ENCODE measurements around the gene C10orf120.

The C10orf120 gene

DNA sequence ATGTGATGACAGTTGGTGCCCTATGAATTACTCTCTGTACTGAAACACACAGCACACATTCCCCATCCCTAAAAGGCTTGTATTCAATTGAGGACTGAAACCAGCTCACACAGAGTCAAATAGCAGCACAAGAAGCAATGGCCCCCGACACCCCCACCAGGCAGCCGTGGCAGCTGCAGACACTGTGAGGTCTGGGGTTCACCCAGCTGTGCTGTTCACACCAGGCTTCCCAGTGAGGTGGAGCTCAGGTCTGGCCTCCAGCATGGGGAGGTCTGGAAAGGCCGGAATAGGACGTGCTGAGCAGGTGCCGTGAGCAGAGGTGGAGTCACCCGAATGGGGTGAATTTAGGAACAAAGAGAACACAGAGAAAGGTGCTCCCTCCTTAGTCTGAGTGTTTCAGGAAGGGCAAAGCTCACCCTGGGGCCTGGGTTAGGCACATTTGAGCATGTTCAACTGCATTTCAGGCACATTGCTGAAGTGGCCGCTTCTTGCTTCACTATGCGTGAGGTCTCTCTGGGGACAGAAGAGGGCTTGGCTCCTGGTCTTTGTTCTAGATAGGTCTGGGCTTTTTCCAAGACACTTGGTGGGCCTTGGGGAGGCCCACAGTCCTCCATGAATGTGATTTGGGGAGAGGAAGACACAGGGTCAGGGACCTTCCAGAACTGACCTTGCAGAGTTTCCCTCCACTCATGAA, 41.1 kb downstream of the C10orf120 start:
- no peak for DNase-seq

DNA sequence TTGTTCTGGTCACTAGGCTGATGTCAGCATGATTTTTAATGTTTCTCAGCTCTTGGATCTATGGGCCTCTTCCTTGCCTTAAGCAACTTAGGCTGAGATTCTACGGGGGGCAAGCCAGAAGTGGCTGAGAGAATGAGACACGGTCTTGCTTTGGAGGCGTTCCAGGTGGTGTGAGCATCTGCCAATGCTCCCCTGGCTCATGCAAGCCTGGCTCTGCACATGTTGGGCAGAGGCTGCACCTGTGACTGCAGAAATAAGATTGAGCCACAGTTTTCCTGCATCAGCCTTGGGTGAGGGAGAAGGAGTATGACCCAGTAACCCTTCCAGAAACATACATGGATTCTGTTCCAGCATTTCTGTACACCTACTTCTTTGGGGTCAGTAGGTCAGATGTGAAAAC, 41.9 kb downstream of the C10orf120 start:
- no peak for DNase-seq

DNA sequence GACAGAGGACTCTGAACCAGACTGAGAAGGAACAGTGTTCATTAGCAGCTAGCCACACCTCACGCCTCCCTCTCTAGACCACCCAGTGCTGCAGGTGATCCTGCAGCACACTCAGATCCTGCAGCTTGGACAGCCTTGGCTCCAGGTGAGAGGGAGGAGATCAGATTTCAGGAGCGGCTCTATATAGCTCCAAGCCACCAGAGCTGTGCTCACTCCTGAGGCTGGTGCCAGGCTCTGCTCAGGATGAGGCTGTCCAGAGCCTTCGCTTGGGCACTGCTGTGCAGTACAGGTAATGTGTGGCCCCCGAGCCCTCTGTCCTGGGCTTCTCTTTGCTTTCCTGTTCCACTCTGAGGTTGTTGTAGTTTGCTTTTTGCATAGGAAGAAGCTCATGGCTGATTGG, 42.4 kb downstream of the C10orf120 start:
- no peak for DNase-seq

DNA sequence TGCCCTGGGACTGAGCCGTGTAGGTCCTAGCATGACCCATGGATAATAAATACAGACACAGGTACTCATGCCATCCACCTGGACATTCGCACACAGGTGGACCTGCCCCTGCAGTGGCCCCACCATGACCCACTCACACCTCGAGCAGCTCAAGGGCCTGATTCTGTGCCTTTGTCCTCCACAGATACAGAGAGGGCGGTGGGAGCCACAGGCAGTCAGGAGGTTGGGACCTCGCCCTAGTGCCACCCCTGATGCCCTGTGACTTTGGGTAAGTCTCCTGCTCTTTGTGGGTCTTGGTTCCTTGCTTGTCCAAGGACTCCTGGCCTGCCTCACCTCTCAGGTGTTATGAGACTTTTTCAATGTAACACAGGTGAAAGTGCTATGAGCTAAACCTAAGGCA, 42.9 kb downstream of the C10orf120 start:
- DNase-seq = no peak

DNA sequence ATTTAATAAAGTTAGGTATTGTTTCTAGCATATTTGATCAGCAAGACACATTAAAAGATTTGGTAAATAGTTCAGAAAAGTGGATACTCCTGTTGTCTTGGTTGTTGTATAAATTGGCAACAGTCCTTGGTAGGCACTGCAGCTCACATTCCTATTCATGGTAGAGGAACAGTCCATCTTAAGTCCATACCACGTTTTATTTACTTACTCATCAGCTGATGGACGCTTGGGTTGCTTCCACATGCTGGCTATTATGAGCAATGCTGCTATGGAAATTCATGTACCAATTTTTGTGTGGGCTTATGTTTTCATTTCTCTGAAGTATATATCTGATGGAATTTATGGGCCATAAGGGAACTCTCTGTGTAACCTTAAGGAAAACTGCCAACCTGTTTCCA, 43.3 kb downstream of the C10orf120 start:
- no peak for DNase-seq

DNA sequence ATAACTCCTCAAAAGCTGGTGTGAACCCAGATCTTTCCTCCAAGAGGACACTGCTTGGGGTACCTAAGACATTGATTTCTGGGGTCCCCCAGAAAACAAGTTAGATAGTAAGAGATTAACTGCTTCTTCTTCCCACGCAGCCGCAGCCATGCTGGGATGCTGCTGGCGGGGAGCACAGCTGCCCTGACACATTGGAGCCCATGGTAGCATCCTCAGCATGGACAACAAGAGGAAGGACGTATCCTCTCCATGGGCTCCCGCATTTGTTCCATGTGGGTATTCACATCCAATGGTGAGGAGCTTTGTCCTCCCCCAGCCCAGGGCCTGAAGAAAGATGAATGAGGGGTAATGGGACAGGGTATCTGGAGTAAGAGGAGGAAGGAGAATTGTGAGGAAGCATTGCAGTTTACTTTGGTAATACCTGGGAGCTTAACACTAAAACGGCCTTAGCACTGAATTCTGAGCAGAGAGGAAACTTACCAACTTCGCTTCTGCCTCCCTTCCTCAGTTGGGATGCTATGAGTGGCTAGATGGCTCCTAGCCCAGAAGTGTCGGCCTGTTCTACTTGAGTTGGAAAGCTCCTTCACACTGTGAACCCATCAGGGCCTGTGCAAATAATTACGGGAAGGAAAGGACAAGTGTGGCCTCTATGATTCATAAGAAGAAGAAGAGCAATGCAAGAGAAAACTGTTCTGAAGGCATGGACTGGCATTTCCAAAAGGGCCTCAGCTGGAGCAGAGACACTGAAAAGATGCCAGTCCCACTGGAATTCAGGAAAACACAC, 43.9 kb downstream of the C10orf120 start:
- DNase-seq = no peak

DNA sequence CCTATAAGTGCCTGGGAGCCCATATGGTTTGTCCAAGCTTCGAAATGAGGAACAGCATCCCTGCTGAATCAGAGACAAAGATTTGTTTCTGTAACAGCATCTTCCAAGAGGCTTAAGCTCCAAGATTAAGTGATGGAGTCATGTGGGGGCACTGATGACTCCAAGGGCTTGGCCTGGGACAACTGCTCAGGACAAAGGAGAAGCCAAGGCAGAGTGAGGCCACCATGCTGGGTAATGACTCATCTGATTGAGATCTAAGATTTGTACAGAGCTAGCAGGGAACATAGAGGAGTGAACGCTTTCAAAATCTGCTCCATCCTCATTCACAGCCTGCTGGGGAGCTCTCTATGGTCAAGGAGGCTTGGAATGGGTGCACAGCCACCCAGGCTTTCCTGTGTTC, 49.3 kb downstream of the C10orf120 start:
- no peak for DNase-seq

DNA sequence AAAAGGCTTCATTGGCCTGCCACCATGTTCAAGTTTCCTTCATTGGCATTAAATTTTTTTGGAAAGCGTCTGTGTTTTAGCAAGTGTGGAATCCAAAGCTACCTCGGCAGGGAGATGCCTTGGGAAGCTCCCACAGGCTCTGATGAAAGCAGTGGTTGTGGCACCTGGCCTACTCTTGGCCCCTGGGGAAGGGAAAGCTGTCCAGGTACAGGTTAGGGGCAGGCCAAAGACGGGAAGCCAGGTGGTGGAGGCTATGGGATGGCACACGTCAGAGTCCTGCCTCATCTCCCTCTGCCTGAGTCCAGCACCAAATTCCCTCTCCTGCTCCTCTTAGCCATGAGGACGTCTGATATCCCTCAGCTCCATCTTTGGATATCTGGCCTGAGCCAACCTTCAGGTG, 49.7 kb downstream of the C10orf120 start:
- DNase-seq = no peak

DNA sequence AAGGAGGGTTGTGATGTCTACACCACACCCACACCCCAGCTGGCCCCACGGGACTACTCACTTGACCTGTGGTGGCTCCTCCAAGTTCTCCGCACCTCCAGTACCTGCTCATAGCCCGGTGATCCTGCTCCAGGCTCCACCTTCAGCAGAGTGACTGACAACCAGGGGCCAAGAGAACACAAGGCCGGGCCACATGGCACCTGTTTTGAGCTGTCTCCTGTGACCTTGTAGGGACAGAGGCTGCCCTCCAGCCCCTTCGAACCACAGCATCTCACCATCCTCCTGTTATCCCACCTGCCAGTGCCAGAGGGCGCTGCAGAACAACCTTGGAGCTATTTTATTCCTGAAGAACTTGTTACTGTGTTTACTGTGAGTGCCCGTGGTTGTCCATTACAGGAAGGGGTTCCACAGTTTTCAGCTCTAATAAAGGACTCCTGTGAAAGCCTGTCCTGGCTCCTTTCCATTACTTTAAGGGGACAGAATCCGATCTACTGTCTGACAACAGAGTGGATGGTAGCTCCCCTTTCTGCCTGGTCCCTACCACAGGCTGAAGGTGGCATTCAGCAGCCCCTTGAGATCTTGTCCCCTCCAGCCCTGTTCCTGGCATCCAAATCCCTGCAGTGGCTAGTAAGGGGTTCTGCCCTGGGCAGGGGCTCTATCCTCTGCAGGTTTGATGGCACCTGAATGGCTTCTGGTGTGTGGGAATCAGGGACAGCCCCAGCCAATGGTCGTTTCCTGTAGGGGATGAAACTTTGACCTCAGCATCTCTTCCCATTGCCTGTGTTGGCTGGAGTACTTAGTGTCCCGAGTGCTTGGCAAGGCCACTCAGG, 50.8 kb downstream of the C10orf120 start:
- DNase-seq = peak in 1 of 2 experiments; percentile 33

Data from NCI-H446 (cell line).